Measurements from ENCODE around the gene RTTN.

RTTN gene

DNA sequence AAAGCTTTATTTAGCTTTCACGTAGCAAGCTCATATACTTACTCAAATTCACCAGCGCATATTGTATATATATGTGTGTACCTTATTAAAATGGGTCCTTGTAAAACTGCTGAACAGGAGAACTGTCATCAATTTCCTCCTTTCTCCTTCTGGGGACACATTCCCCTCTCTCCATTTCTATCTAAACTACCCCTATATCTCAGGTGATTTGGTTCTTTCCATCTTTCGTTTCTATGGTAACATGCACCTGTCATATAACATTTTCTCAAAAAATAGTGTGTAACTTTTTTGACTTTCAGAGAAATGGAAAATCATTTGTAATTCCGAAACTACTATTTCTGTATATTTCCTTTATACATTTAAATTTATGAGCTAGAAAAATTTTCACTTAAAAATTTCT lies 174.3 kb downstream of the RTTN start:
- Histone ChIP-seq H3K79me2 (ENCODE audit: insufficient read depth, low read length) (peaks cover 3% of the 10 kb centered on the region; the same call in 1 of the 2 replicates), H3K9ac (ENCODE audit: low read depth, low read length) (no peak overlapping the region), H3K27me3 (ENCODE audit: insufficient read depth, low read length, poor library complexity) (no peaks in the 10 kb centered on the region), H2AFZ (ENCODE audit: low read depth, low read length) (no peak overlapping the region), H3K27ac (ENCODE audit: low read length) (no peak overlapping the region), H3K36me3 (ENCODE audit: insufficient read depth, low read length) (peaks cover 52% of the 10 kb centered on the region), H3K4me3 (ENCODE audit: low read depth in 1 of 2, low read length in 2 of 2) (no peak overlapping the region), H3K9me3 (ENCODE audit: insufficient read depth, low read length, severe bottlenecking) (no peaks in the 10 kb centered on the region), H4K20me1 (ENCODE audit: insufficient read depth, low read length) (no peaks in the 10 kb centered on the region), H3K4me2 (ENCODE audit: insufficient read depth, low read length) (no peak overlapping the region), H3K4me1 (ENCODE audit: insufficient read depth, low read length) (no peaks in the 10 kb centered on the region)
- ATAC-seq (ENCODE audit: insufficient read depth, low read depth) (no peak), DNase-seq (no peak)
- TF ChIP-seq, protein P1, sequence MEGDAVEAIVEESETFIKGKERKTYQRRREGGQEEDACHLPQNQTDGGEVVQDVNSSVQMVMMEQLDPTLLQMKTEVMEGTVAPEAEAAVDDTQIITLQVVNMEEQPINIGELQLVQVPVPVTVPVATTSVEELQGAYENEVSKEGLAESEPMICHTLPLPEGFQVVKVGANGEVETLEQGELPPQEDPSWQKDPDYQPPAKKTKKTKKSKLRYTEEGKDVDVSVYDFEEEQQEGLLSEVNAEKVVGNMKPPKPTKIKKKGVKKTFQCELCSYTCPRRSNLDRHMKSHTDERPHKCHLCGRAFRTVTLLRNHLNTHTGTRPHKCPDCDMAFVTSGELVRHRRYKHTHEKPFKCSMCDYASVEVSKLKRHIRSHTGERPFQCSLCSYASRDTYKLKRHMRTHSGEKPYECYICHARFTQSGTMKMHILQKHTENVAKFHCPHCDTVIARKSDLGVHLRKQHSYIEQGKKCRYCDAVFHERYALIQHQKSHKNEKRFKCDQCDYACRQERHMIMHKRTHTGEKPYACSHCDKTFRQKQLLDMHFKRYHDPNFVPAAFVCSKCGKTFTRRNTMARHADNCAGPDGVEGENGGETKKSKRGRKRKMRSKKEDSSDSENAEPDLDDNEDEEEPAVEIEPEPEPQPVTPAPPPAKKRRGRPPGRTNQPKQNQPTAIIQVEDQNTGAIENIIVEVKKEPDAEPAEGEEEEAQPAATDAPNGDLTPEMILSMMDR (IDR thresholded peaks at IDR 0.05; ENCODE audit: borderline replicate concordance, extremely low read depth, low read length, poor library complexity, severe bottlenecking): no peak
- TF ChIP-seq EZH2 (IDR thresholded peaks at IDR 0.05; ENCODE audit: borderline replicate concordance, low read depth, low read length, severe bottlenecking): no peak

DNA sequence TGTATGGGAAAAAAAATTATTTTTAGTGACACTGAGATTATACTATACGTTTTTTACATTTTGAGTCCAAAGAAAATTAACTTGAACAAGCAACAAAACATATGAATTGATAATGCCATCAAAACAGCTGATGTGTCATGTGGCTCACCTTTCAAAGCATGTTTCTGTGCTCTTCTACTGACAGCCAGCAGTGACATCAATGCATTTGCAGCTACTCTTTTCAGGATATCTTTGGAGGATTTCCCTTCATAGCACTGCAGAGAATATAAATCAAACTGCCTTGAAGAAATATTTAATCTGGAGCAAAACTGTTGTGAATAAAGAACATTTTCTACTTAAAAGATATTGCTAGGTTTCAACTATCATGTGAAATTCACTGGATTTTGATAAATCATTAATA lies 174.8 kb downstream of the RTTN start:
- Histone ChIP-seq H3K4me2 (ENCODE audit: insufficient read depth, low read length) (no peak overlapping the region), H2AFZ (ENCODE audit: low read depth, low read length) (no peak overlapping the region), H3K4me3 (ENCODE audit: low read depth in 1 of 2, low read length in 2 of 2) (no peak overlapping the region), H3K79me2 (ENCODE audit: insufficient read depth, low read length) (peaks cover 3% of the 10 kb centered on the region; the same call in 1 of the 2 replicates), H3K36me3 (ENCODE audit: insufficient read depth, low read length) (peaks cover 54% of the 10 kb centered on the region), H4K20me1 (ENCODE audit: insufficient read depth, low read length) (no peaks in the 10 kb centered on the region), H3K27ac (ENCODE audit: low read length) (no peak overlapping the region), H3K9me3 (ENCODE audit: insufficient read depth, low read length, severe bottlenecking) (no peaks in the 10 kb centered on the region), H3K9ac (ENCODE audit: low read depth, low read length) (no peak overlapping the region), H3K27me3 (ENCODE audit: insufficient read depth, low read length, poor library complexity) (no peaks in the 10 kb centered on the region), H3K4me1 (ENCODE audit: insufficient read depth, low read length) (no peaks in the 10 kb centered on the region)
- no peak for TF ChIP-seq EZH2 (IDR thresholded peaks at IDR 0.05; ENCODE audit: borderline replicate concordance, low read depth, low read length, severe bottlenecking)
- TF ChIP-seq, protein P1 (IDR thresholded peaks at IDR 0.05; ENCODE audit: borderline replicate concordance, extremely low read depth, low read length, poor library complexity, severe bottlenecking): no peak
- no peak for DNase-seq
- no peak for ATAC-seq (ENCODE audit: insufficient read depth, low read depth)

DNA sequence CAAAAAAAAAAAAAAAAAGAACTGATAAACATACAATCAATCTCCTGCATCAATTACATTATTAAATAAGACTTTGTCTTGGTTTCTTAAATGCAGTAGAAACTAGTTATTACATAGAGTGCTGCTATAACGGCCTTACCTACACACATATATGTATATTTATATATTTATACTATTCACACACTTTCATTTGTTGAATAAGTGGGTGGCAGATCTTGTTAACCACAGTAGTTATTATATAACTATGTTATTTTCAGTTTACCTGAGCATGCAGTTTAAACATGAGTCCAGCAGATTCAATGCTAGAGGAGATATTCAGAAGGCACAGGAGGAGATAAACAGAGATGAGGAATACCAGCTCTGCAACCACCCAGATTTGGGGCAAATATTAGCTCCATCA lies 176.3 kb downstream of the RTTN start:
- Histone ChIP-seq H2AFZ (ENCODE audit: low read depth, low read length) (no peak overlapping the region), H3K4me2 (ENCODE audit: insufficient read depth, low read length) (no peak overlapping the region), H3K79me2 (ENCODE audit: insufficient read depth, low read length) (0 out of 2 replicates have a peak, but pooled peaks cover 3% of the 10 kb centered on the region), H4K20me1 (ENCODE audit: insufficient read depth, low read length) (no peaks in the 10 kb centered on the region), H3K27me3 (ENCODE audit: insufficient read depth, low read length, poor library complexity) (no peaks in the 10 kb centered on the region), H3K36me3 (ENCODE audit: insufficient read depth, low read length) (peaks cover 69% of the 10 kb centered on the region), H3K4me1 (ENCODE audit: insufficient read depth, low read length) (no peaks in the 10 kb centered on the region), H3K27ac (ENCODE audit: low read length) (no peak overlapping the region), H3K9me3 (ENCODE audit: insufficient read depth, low read length, severe bottlenecking) (no peaks in the 10 kb centered on the region), H3K4me3 (ENCODE audit: low read depth in 1 of 2, low read length in 2 of 2) (no peak overlapping the region), H3K9ac (ENCODE audit: low read depth, low read length) (no peak overlapping the region)
- no peak for DNase-seq
- no peak for ATAC-seq (ENCODE audit: insufficient read depth, low read depth)
- TF ChIP-seq EZH2 (IDR thresholded peaks at IDR 0.05; ENCODE audit: borderline replicate concordance, low read depth, low read length, severe bottlenecking): no peak
- TF ChIP-seq, protein P1 (IDR thresholded peaks at IDR 0.05; ENCODE audit: borderline replicate concordance, extremely low read depth, low read length, poor library complexity, severe bottlenecking): no peak

DNA sequence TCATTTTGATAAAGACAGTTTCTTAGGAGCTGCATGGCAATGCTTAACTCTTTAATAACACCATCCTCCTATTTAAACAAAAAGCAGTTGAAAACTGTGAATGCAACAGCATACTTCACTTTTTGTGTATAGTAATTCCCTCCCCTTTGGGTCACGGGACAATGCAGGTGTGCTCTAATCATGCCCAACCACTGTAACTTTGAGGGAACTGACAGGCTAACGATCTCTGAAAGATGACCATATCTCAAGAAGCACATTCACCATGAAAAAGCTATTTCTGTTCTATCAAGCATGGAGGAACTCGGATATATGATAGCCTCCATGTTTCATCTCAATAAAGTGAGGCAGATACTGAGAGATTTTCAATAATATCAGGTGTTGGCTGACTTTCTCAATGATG lies 176.8 kb downstream of the RTTN start:
- no peaks in the 10 kb centered on the region for H3K9me3 ChIP-seq (ENCODE audit: insufficient read depth, low read length, severe bottlenecking)
- TF ChIP-seq, protein P1 (IDR thresholded peaks at IDR 0.05; ENCODE audit: borderline replicate concordance, extremely low read depth, low read length, poor library complexity, severe bottlenecking): no peak
- TF ChIP-seq EZH2 (IDR thresholded peaks at IDR 0.05; ENCODE audit: borderline replicate concordance, low read depth, low read length, severe bottlenecking): no peak
- H3K79me2 ChIP-seq (ENCODE audit: insufficient read depth, low read length): 0 out of 2 replicates have a peak, but pooled peaks cover 3% of the 10 kb centered on the region
- no peaks in the 10 kb centered on the region for H3K4me1 ChIP-seq (ENCODE audit: insufficient read depth, low read length)
- peaks cover 73% of the 10 kb centered on the region for H3K36me3 ChIP-seq (ENCODE audit: insufficient read depth, low read length)
- H3K9ac ChIP-seq (ENCODE audit: low read depth, low read length): no peak overlapping the region
- no peak overlapping the region for H3K27ac ChIP-seq (ENCODE audit: low read length)
- no peak overlapping the region for H2AFZ ChIP-seq (ENCODE audit: low read depth, low read length)
- DNase-seq: no peak
- no peak overlapping the region for H3K4me3 ChIP-seq (ENCODE audit: low read depth in 1 of 2, low read length in 2 of 2)
- H3K4me2 ChIP-seq (ENCODE audit: insufficient read depth, low read length): no peak overlapping the region
- no peak for ATAC-seq (ENCODE audit: insufficient read depth, low read depth)
- no peaks in the 10 kb centered on the region for H4K20me1 ChIP-seq (ENCODE audit: insufficient read depth, low read length)
- no peaks in the 10 kb centered on the region for H3K27me3 ChIP-seq (ENCODE audit: insufficient read depth, low read length, poor library complexity)
